ENCODE results near the gene NUP107. TPM values are rescaled to one million over a fixed set of nuclear protein-coding genes. Genes with fewer than 3 reads are reported as not detected.
A peak's percentile ranks its signal among the peaks of the same experiment; 100 is the strongest.
"Not testable (repeated sequence)": the region's sequence is repeated elsewhere in the genome, so short reads cannot be mapped to it uniquely, and the experiment has no call there.

Gene NUP107
- total RNA-seq, 1 donor from 2014 or later, result 101 TPM

DNA sequence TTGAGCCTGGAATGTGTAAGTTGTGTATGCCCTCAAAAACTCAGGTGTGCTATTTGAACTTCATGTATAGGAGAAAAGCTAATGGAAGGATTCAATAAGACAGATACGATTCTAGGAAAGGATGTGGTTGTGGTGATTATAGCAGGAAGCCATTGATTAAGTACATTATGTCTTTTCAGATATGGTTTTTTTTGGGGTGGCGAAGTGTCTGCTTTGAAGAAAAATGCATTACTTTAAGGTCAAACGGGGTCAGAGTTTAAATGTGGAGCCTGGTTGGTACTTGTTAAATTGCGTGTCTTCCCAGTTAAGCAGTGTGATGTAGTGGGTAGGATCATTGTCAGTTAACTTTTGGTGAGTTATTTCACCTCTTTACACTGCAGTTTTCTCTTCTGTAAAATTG lies 13.0 kb upstream of the NUP107 start:
- Mint-ChIP-seq H3K27ac (peak overlapping the region; percentile 81), H3K27me3 (ENCODE audit: low read depth) (no peaks in the 10 kb centered on the region), H3K4me1 (ENCODE audit: low read depth) (peaks cover 34% of the 10 kb centered on the region), H3K4me3 (ENCODE audit: low read depth) (peak overlapping the region; percentile 0), H3K36me3 (ENCODE audit: low read depth) (peaks cover 3% of the 10 kb centered on the region), H3K9me3 (no peaks in the 10 kb centered on the region)
- intact Hi-C loops (cut with micrococcal nuclease), result loop anchor here (1.0 to 5.0 kb wide), 2 partner anchors 61 to 222 kb away; partner anchors contain the start of gene RAP1B
- DNase-seq (ENCODE audit: low spot score), result no peak

DNA sequence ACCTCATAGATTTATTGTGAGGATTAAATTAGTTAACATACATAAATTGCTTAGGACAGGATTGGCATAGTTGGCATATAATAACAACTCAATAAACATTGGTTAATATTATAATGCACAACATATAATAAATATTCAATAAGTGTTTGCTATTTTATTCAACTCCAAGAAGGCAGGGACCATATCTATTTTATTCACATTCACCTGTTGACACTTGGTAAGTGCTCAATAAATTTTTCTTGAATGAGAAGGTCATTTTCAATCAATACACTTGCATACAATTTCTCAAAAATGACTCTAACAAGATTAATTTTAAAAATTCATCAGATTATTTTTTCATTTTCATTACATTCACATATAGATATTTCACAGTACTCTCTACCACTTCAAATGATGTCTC lies 12.4 kb upstream of the NUP107 start:
- Mint-ChIP-seq H3K4me3 (ENCODE audit: low read depth) (no peak overlapping the region), H3K27ac (peak overlapping the region; percentile 81), H3K27me3 (ENCODE audit: low read depth) (no peaks in the 10 kb centered on the region), H3K9me3 (no peaks in the 10 kb centered on the region), H3K4me1 (ENCODE audit: low read depth) (peaks cover 37% of the 10 kb centered on the region), H3K36me3 (ENCODE audit: low read depth) (peaks cover 3% of the 10 kb centered on the region)
- intact Hi-C loops (cut with micrococcal nuclease), result loop anchor here (5.0 kb wide), 1 partner anchor 62 kb away; the partner anchor contains the start of gene RAP1B
- DNase-seq (ENCODE audit: low spot score), result no peak

DNA sequence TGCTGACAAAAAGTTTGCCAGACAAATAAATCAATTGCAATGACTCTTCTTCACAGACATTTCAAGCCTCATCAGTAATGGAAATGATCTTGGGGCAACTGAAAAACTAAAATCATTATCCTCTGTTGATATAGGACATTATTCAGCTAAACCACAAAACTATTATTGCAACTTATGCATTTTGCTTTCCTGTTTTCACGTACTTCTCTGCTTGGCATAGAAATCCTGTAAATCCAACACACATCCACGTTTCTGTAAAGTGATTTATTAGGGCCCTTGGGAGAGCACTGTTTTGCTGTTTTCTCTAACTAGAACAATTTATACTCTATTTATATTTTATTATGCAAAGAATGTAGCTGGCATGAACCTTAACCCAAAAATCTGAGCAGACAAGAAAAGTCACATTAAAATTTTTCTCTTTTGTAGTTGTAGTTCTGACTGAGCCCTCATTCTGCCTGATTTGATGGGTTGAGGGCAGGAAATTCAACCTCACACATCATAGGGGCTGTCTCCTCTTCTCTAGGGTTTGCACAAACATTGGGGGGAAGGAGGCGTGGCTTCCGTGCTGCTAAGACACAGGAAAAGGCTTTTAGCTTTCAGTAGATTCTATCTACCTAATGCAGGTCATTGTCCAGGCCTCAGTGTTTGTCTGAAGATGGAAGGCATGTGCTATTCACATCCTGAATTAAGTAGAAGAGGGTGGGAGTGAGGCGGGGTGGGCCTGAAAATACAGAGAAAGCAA lies 11.5 kb upstream of the NUP107 start:
- H3K36me3 Mint-ChIP-seq (ENCODE audit: low read depth), result peaks cover 3% of the 10 kb centered on the region
- peaks cover 39% of the 10 kb centered on the region for H3K4me1 Mint-ChIP-seq (ENCODE audit: low read depth)

DNA sequence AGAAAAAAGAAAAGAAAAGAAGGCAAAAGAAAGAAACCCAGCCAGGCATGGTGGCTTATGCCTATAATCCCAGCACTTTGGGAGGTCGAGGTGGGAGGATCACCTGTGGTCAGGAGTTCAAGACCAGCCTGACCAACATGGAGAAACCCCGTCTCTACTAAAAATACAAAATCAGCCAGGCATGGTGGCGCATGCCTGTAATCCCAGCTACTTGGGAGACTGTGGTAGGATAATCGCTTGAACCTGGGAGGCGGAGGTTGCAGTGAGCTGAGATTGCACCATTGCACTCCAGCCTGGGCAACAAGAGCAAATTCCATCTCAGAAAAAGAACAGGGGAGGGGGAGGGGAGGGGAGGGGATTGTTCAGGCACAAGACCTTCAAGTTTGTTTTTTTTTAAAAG lies 9.9 kb upstream of the NUP107 start:
- H3K4me3 Mint-ChIP-seq (ENCODE audit: low read depth); H3K9me3 Mint-ChIP-seq; DNase-seq (ENCODE audit: low spot score); H3K36me3 Mint-ChIP-seq (ENCODE audit: low read depth); H3K27me3 Mint-ChIP-seq (ENCODE audit: low read depth); intact Hi-C loops (cut with micrococcal nuclease); H3K27ac Mint-ChIP-seq: not testable (repeated sequence)
- H3K4me1 Mint-ChIP-seq (ENCODE audit: low read depth), result peaks cover 32% of the 10 kb centered on the region

More for the DNA sequence above, 11.5 kb upstream of the NUP107 start:
- DNase-seq (ENCODE audit: low spot score), result peak; percentile 59
- Mint-ChIP-seq H3K27me3 (ENCODE audit: low read depth) (no peaks in the 10 kb centered on the region), H3K9me3 (no peaks in the 10 kb centered on the region), H3K4me3 (ENCODE audit: low read depth) (peak overlapping the region; percentile 55), H3K27ac (peak overlapping the region; percentile 81)
- intact Hi-C loops (cut with micrococcal nuclease), result loop anchor here (1.0 kb wide), 1 partner anchor 11 kb away; the partner anchor contains the start of gene NUP107

DNA sequence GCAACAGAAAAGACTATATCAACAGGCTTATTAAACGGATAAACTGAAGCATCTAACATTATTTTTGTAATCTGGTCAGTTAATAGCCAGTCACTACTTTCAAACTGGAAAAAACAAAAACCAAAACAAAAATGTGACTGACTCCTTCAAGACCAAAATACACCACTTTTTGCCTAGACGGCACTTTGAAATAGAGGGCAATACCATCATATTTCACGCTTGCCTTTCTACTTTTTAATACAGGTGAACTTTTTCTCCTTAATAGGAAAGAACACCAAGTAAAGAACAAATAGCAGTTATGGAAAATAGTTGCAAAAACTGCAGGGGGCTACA lies 550 bp upstream of the NUP107 start:
- H3K36me3 Mint-ChIP-seq (ENCODE audit: low read depth), result peaks cover 16% of the 10 kb centered on the region
- intact Hi-C loops (cut with micrococcal nuclease), result loop anchor here (1.0 to 5.0 kb wide), 9 partner anchors 11 to 353 kb away; partner anchors contain the start of genes MDM1, MDM2, RAP1B and SLC35E3
- DNase-seq (ENCODE audit: low spot score), result no peak
- H3K27ac Mint-ChIP-seq, result peak overlapping the region; percentile 93
- peak overlapping the region; percentile 93 for H3K4me3 Mint-ChIP-seq (ENCODE audit: low read depth)
- H3K4me1 Mint-ChIP-seq (ENCODE audit: low read depth), result peaks cover 31% of the 10 kb centered on the region
- H3K27me3 Mint-ChIP-seq (ENCODE audit: low read depth), result no peaks in the 10 kb centered on the region
- no peaks in the 10 kb centered on the region for H3K9me3 Mint-ChIP-seq

DNA sequence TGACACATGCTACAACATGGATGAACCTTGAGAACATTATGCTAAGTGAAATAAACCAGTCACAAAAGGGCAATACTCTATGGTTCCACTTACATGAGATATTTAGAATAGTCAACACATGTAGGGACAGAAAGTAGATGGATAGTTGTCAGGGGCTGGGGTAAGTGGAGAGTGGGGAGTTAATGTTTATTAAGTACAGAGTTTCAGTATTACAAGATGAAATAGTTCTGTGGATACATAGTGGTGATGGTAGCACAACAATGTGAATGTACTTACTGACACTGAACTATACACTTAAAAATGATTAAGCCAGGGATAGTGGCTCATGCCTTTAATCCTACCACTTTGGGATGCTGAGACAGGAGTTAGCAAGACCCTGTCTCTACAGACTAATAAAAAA lies 8.7 kb downstream of the NUP107 start:
- peaks cover 72% of the 10 kb centered on the region for H3K36me3 Mint-ChIP-seq (ENCODE audit: low read depth)

DNA sequence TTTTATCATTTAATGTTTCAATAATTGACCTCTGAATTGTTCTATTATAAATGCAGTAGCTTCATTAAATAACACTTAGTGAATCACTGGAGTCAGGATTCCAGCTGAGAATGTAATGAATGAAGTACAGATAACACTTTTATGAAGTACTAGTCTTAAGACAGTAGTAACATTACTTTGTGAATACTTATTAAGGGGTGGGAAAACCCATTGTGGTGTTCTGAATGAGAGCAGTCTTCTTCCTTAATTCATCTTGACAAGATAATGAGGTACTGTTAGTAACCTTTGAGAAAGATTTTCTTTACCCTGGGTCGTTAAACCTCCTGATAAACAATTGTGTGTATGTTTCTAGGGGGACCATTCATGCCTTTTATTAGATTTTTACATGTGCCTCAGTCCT lies 12.7 kb downstream of the NUP107 start:
- intact Hi-C loops (cut with micrococcal nuclease), result no loop called here
- no peak overlapping the region for H3K4me3 Mint-ChIP-seq (ENCODE audit: low read depth)
- no peaks in the 10 kb centered on the region for H3K4me1 Mint-ChIP-seq (ENCODE audit: low read depth)
- H3K36me3 Mint-ChIP-seq (ENCODE audit: low read depth), result peaks cover 56% of the 10 kb centered on the region
- no peak overlapping the region for H3K27ac Mint-ChIP-seq
- H3K27me3 Mint-ChIP-seq (ENCODE audit: low read depth), result no peaks in the 10 kb centered on the region
- no peak for DNase-seq (ENCODE audit: low spot score)
- no peaks in the 10 kb centered on the region for H3K9me3 Mint-ChIP-seq

More for the DNA sequence above, 8.7 kb downstream of the NUP107 start:
- Mint-ChIP-seq H3K27me3 (ENCODE audit: low read depth) (no peaks in the 10 kb centered on the region), H3K4me3 (ENCODE audit: low read depth) (no peak overlapping the region), H3K27ac (no peak overlapping the region), H3K9me3 (no peaks in the 10 kb centered on the region), H3K4me1 (ENCODE audit: low read depth) (no peaks in the 10 kb centered on the region)
- intact Hi-C loops (cut with micrococcal nuclease), result no loop called here
- no peak for DNase-seq (ENCODE audit: low spot score)

DNA sequence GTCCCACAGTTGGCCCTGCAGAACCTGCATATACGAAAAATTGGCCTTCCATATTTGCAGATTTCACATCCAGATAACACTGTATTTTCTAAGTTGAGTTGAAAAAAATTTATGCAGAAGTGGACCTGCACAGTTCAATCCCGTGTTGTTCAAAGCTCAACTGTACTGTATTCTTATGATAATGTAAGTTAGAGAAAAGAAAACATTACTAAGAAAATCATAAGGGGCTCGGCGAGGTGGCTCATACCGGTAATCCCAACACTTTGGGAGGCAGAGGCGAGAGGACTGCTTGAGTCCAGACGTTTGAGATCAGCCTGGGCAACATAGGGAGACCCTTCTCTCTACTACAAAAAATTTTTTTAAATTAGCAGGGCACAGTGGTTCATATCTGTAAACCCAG lies 41.0 kb downstream of the NUP107 start:
- Mint-ChIP-seq H3K4me3 (ENCODE audit: low read depth) (no peak overlapping the region), H3K27ac (no peak overlapping the region), H3K36me3 (ENCODE audit: low read depth) (peaks cover 46% of the 10 kb centered on the region), H3K9me3 (no peaks in the 10 kb centered on the region), H3K27me3 (ENCODE audit: low read depth) (no peaks in the 10 kb centered on the region), H3K4me1 (ENCODE audit: low read depth) (no peaks in the 10 kb centered on the region)
- intact Hi-C loops (cut with micrococcal nuclease), result no loop called here
- DNase-seq (ENCODE audit: low spot score), result no peak

DNA sequence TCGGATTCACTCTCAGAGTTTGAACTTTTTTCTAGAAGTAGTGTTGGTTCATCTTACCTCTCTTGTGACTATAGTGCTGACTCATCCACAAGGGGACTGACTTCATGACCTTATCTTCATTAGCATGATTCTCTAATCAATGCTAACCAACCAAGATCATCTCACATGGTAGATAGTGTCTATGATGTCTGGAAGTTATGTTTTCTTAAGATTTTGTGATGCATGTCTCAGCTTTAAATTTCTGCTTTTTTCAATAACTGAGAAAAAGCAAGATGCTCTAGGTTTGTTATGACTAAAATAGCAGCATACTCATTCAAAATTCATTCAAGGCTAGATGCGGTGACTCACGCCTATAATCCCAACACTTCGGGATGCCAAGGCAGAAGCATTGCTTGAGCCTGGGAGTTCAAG lies 46.9 kb downstream of the NUP107 start:
- intact Hi-C loops (cut with micrococcal nuclease), result no loop called here
- Mint-ChIP-seq H3K9me3 (no peaks in the 10 kb centered on the region), H3K36me3 (ENCODE audit: low read depth) (peaks cover 50% of the 10 kb centered on the region)

DNA sequence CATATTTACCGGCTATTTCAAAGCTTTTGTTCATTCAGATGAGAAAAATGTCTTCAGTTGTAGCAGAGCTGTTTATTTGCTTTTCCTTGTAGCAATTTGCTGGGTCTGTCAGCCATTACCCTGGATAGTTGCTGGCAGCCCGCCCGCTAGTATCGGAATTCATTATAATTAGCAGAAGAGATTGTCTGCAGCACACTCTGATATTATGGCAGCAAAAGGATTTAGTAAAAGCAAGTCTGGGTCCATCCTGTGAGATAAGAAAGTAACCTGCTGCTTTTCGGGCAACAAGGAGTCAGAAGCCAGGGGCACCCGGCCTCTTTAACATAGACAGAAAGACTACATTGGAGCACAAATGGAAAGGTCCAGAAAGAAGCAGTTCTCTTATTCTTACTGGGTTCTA lies 53.1 kb downstream of the NUP107 start:
- DNase-seq (ENCODE audit: low spot score), result no peak
- Mint-ChIP-seq H3K27ac (no peak overlapping the region), H3K4me3 (ENCODE audit: low read depth) (no peak overlapping the region), H3K9me3 (no peaks in the 10 kb centered on the region), H3K36me3 (ENCODE audit: low read depth) (peaks cover 52% of the 10 kb centered on the region), H3K4me1 (ENCODE audit: low read depth) (peaks cover 5% of the 10 kb centered on the region), H3K27me3 (ENCODE audit: low read depth) (no peaks in the 10 kb centered on the region)
- intact Hi-C loops (cut with micrococcal nuclease), result no loop called here

More for the DNA sequence above, 46.9 kb downstream of the NUP107 start:
- Mint-ChIP-seq H3K27ac (no peak overlapping the region), H3K4me3 (ENCODE audit: low read depth) (no peak overlapping the region), H3K27me3 (ENCODE audit: low read depth) (no peaks in the 10 kb centered on the region), H3K4me1 (ENCODE audit: low read depth) (no peaks in the 10 kb centered on the region)
- no peak for DNase-seq (ENCODE audit: low spot score)

DNA sequence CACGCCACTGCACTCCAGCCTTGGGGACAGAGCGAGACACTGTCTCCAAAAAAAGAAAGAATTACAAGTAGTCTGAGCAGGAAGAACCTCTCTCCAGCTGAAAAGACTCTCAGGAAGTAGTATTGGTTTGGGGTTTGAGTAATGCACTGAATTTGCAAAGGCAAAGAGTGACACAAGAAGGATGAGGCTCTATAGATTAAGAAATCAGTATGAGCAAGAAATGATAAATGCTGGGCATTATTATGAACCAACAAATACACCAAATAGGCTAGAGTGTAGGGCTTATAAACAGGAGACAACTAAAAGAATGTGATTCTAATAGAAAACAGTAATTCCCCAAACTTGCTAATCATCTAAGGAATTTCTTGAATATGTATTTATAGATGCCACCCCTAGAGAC lies 56.6 kb downstream of the NUP107 start:
- peaks cover 45% of the 10 kb centered on the region for H3K36me3 Mint-ChIP-seq (ENCODE audit: low read depth)
- DNase-seq (ENCODE audit: low spot score), result no peak
- no peak overlapping the region for H3K4me3 Mint-ChIP-seq (ENCODE audit: low read depth)
- no peaks in the 10 kb centered on the region for H3K9me3 Mint-ChIP-seq
- intact Hi-C loops (cut with micrococcal nuclease), result no loop called here
- H3K4me1 Mint-ChIP-seq (ENCODE audit: low read depth), result peaks cover 23% of the 10 kb centered on the region
- H3K27me3 Mint-ChIP-seq (ENCODE audit: low read depth), result no peaks in the 10 kb centered on the region
- peak overlapping the region; percentile 5 for H3K27ac Mint-ChIP-seq

DNA sequence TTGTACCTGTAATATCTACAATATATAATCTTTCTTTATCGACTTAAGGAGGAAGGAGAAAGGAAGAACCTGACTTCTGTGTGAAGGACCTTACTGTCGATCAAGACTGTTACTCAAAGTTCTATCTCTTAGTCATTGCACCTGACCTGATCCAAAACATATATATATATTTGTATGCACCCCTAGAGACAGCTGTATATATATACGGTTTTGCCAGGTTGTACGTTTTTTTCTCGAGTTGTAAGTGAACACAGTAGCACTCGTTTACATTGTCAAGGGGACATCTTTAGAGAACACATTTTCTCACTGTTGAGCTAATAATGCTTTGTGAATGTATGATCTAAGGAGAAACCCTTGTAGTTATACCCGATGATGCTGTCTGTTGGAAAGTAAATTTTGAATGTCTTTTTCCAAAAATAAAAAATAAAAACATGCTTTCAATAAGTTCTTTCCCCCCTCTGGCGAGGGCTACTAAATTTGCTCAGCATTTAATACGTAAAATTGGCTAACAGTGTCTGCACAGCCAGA lies 58.7 kb downstream of the NUP107 start:
- peaks cover 35% of the 10 kb centered on the region for H3K4me1 Mint-ChIP-seq (ENCODE audit: low read depth)
- intact Hi-C loops (cut with micrococcal nuclease), result no loop called here

DNA sequence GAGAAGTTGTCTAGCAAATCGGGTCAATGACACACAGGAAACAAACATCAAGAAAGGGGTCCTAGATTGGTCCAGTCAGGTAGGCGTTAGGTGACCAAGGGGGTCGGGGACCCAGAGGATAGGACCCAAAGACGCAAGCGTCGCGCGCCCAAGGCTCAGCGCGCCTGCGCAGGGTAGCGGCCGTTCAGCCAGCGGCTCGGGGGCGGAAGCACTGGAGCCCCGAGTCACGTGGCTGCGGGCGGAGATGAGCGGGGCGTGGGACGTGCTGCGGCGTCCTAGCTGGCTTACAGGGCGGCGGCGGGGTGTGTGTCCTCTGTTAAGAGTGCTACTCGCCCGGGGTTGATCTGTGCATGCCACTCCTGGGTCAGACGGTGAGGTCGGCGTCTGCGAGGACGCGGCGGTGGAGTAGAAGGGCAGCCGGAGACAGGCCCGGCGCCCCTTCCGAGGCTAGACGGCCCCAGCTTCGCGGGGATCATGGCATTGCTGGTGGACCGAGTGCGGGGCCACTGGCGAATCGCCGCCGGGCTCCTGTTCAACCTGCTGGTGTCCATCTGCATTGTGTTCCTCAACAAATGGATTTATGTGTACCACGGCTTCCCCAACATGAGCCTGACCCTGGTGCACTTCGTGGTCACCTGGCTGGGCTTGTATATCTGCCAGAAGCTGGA lies 59.3 kb downstream of the NUP107 start, which contains the start of gene SLC35E3:
Gene SLC35E3 (plus strand): TSS at position 273 of the 668 bp plus-strand sequence. CDS start 202 bp downstream, at position 475.
- peaks cover 35% of the 10 kb centered on the region for H3K36me3 Mint-ChIP-seq (ENCODE audit: low read depth)
- peak within 1 kb of the TSS; percentile 88 for H3K27ac Mint-ChIP-seq
- H3K4me3 Mint-ChIP-seq (ENCODE audit: low read depth), result peak within 1 kb of the TSS; percentile 92
- peaks cover 35% of the 10 kb centered on the region for H3K4me1 Mint-ChIP-seq (ENCODE audit: low read depth)
- DNase-seq (ENCODE audit: low spot score), result peak; percentile 91
- H3K9me3 Mint-ChIP-seq, result no peaks in the 10 kb centered on the region
- intact Hi-C loops (cut with micrococcal nuclease), result loop anchor here (1.0 to 2.0 kb wide), 4 partner anchors 59 to 414 kb away; partner anchors contain the start of genes MDM1, MDM2 and NUP107
- H3K27me3 Mint-ChIP-seq (ENCODE audit: low read depth), result no peaks in the 10 kb centered on the region

More for the DNA sequence above, 58.7 kb downstream of the NUP107 start:
- Mint-ChIP-seq H3K9me3 (no peaks in the 10 kb centered on the region), H3K27me3 (ENCODE audit: low read depth) (no peaks in the 10 kb centered on the region), H3K36me3 (ENCODE audit: low read depth) (peaks cover 37% of the 10 kb centered on the region), H3K27ac (peak overlapping the region; percentile 88), H3K4me3 (ENCODE audit: low read depth) (peak overlapping the region; percentile 92)
- no peak for DNase-seq (ENCODE audit: low spot score)
